ENCODE measurements around the gene ADAMTS17.

Gene ADAMTS17

DNA sequence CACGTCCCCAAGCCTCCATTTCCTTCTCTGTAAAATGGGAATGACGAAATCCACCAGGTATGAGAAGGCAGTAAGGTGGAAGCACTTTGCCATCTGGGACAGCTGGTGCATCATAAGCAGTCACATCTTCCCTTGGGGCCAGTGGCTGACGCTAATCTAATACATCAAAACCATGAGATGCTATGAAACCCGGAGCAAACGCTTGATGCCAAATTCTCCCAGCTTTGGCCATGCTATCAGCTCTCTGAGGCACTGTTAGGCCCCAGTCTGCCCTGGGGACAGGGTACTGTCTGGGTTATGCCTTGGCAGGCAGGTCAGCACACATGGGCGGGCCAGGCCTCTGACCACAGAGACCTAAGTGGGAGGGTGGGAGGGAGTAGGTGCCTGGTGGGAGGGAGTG, 66.1 kb downstream of the ADAMTS17 start:
- DNase-seq: no peak

DNA sequence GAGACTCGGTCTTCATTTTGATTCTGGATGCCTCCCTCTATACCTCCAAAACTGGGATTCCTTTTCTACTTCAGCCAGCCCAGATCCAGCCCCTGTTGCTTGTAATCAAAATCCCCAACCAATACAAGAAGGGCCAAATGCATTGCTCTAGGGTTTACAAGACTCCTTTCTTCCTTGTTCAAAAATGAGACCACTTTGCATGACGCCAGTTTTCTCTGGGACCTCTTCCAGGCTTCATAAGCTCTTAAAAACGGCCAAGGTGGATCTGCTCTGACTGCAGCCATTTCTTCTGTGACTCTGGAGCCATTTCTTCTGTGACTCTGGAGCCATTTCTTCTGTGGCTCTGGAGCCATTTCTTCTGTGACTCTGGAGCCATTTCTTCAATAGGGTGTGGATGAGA, 71.9 kb downstream of the ADAMTS17 start:
- no peak for DNase-seq

GRCh38 chr15:100266166-100266565, 75.6 kb downstream of the ADAMTS17 start:
- no peak for DNase-seq

DNA sequence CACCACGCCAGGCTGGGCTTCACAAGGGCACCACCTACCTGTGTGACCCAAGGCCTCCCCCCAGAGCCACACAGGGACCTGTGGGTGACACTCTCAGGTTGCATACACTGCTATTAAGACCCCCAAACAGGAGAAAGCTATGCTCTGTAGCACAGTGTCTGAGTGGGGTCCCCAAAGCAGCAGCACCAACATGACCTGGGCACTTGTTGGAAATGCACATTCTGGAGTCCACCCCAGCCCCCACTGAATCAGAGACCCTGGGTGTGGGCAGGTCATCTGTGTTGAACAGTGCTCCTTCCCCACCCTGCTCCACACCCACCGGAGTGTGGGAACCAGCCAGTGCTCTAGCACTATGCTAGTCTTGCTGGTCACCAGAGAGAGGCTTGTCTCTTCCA, 76.1 kb downstream of the ADAMTS17 start:
- no peak for DNase-seq

DNA sequence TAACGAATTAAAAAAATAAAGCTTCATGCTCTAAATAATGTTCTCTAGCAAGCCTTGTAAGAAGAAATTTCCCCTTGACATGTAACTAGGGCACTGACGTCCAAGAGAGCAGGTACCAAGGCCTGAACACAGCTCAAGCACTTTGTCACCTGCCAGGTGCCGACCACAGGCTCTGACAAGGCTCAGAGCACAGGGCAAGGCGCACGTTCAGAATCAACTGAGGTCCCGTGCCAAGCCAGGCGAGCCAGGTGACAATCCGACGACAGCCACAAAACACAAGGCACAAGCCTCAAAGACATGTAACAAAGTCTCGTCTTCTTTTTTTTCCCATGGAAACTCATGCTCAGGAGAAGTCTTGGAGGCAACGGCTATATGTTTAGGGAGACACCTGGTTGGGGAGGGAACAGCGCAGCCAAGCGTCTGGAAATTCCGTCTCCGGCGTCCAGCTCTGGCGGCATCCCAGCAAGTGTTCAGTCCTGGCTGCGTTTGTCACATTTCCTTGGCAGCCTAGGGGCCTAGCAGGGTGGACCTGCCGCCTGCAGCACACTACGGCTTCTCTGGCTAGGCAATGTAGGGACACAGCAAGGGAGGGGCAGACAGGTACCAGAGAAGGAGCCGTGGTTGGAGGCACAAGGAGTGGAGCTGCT, 76.7 kb downstream of the ADAMTS17 start:
- DNase-seq: no peak

DNA sequence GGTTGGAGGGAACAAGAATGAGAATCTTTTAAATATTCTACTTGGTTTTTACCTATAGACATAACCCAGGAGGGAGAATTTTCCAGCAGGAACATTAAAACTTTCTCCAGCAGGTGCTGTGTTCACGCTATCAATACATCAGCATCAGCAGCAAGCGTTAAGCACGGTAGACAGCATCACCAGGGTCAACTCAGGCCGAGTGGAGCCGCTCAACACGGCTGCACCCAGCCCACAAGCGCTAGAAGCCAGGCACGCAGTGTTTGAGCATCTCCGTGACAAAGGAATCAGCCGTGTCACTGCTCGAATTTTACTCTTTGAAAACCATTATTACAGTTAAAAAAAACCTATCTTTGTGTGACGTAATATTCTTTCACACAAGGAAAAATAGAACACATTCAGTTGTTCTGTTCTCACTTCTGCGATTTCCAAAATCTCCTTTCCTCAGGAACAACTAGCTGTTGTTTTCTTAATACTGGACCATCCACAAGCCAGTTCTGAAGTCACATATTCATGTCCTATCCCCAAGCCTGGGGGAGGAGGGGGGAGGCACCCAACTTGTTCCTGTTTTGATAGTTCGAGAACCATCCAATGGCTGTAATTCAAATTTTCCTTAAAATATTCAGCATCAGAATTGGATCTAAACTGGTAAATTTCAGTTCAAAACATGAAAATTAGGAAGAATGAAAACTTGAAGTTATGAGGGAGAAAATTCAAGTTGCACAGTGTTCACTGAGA, 77.9 kb downstream of the ADAMTS17 start:
- no peak for DNase-seq

DNA sequence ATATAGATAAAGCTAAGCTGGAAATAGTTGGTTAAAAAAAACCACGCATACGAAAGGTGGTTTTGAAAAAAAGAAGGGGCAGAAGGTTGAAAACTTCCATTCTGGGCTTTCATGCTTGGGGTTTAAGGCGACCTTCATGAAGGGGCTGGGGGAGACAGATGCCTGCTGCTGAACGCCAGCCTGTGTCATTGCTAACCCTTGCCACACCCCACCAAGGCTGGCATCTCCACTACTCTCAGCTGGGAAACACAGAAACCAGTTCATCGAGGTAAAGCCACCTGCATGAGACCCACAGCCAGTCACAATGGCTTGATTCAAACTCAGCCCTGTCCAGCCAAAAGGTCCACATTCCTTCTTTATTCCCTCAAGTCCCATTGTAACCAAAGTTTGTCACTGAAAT, 78.7 kb downstream of the ADAMTS17 start:
- DNase-seq: no peak

DNA sequence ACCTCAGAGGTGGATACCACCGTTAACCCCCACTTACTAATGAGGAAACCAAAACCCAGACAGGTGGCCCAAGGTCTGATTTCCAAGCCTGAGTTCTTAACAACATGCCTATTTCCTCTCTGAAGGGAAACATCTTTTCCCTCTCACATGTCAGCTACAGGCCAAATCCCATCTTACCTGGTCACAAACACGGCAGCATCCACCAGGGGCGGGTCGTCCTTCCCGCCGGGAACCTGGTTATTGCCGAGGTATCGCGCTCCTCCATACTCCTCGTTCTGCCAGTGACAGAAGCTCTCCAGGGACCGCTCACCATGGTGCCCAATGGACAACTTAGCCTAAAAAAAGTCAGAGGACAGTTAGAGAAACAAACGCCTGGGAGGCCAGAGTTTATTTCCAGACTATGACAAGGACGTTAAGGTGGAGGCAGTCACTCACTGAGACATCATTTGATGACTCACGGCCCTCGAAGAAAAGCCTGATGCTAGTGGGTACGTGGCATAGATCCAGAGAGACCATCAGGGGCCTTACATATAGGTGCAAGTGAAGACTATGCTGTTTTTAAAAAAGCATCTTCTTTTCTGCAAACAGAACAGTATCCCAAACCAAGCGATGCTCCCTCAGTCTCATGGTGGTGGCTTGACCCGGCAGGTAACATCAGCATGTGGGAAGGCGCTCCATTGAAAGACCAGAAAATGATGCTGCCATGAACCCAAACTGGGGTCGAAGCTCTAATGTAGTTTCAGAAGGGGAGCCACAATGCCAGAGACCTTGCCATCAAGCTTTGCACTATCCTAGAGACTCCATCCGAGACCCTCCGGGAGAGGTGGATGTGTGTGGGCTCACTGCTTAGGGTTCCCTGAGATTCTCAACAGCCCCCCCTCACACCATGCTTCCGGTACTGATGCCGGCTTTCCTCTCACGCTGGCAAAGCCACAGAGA, 80.2 kb downstream of the ADAMTS17 start:
- no peak for DNase-seq

GRCh38 chr15:100259266-100259665, 82.5 kb downstream of the ADAMTS17 start:
- no peak for DNase-seq

DNA sequence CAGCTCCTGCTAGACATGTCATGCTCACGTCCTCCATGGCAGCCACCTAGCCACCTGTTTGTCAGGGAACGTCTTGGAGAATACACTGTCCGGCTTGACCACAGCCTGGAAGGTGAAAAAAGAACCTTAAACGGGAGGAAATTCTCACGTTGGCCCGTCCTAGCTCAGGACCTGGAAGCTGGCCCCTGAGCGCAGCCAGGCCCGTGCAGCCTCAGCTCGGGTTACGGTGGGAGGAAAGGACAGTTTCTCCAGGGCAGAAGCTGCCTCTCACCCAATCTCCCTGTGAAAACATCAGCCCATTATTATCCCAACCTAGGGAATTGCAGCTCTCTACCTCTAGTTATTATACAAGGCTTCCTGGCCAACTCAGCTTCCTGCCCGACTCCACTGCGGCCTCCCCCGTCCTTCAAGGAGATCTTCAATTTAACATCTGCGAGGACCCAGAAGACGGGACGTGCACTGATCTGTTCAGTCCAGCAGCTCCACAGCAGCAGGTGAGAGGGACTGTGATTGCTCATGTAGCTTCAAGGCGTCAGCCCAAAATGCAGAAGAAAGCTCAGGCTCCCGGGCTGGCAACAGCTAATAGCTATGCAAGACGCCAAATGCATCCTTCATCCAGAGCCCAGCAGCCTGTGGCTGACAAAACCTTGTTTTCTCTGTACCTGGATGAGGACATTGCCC, 84.7 kb downstream of the ADAMTS17 start:
- DNase-seq: no peak

DNA sequence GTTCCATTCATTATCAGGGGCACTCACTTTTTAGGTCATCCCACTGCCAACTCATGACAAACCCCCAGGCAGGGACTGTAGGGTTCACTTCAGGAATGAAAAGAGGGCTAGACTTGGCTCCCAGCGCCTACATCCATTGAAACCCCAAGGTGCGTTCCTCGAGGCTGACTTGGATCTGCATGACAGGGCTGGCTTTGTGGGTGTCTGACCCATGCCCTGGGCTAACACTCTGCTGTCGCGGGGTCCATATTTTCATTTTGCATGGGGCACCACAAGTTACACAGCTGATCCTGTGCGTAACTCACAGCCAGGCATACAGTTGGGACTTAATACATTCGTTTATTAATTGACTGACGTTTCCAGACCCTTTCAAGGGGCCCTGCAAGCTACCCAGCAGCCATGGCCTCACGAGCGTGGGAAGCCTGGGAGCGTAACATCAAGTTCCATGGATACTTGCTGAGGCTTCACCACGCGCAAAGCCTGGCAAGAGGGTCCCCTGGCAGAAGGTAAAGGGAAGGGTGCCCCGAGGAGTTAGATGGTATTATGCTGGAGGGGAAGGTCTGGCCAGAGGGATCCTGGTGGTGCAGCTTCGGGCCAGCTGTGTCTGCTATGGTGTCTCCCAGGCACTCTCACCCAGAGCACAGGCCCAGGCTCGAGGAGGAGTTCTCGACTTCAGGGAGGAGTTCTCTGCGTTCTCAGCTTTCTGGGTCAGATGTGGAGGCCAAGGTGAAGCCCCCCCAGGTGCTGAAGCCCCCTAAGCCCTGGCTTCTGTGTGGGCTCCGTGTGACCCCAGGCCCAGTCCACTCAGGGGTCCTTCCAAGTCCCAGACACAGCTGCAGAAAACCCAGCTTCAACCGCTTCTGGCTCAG, 85.4 kb downstream of the ADAMTS17 start:
- DNase-seq: no peak

- no peak for DNase-seq
Measured at GRCh38 chr15:100255644-100256043, 86.1 kb downstream of the ADAMTS17 start.

- no peak for DNase-seq
Measured at GRCh38 chr15:100254691-100255090, 87.1 kb downstream of the ADAMTS17 start.

- DNase-seq: no peak
Measured at GRCh38 chr15:100254285-100254684, 87.5 kb downstream of the ADAMTS17 start.

GRCh38 chr15:100253640-100254039, 88.1 kb downstream of the ADAMTS17 start:
- no peak for DNase-seq

- DNase-seq: no peak
Measured at GRCh38 chr15:100252779-100253417, 88.9 kb downstream of the ADAMTS17 start.

GRCh38 chr15:100252359-100252758, 89.4 kb downstream of the ADAMTS17 start:
- DNase-seq: no peak

- no peak for DNase-seq
Measured at GRCh38 chr15:100250176-100250800, 91.5 kb downstream of the ADAMTS17 start.

GRCh38 chr15:100249096-100249815, 92.5 kb downstream of the ADAMTS17 start:
- no peak for DNase-seq

- DNase-seq: no peak
Measured at GRCh38 chr15:100248236-100248635, 93.5 kb downstream of the ADAMTS17 start.
